ENCODE data around the gene PTPRM.

PTPRM gene

GRCh38 chr18:7878265-7879211 is 311.4 kb downstream of the PTPRM start:
- no peaks in the 10 kb centered on the region for H3K4me1 ChIP-seq (ENCODE audit: insufficient read depth, insufficient read length)
- no peak overlapping the region for H3K4me3 ChIP-seq (ENCODE audit: insufficient read length, low read depth)
- peak; percentile 8 for DNase-seq (ENCODE audit: low read depth, low spot score)
- H3K27me3 ChIP-seq (ENCODE audit: insufficient read depth, insufficient read length), result no peaks in the 10 kb centered on the region
- no peak for TF ChIP-seq YY1 (IDR thresholded peaks at IDR 0.05; ENCODE audit: insufficient read depth, insufficient read length)
- no peak overlapping the region for H3K9ac ChIP-seq (ENCODE audit: insufficient read length, low read depth)
- H3K9me3 ChIP-seq (ENCODE audit: insufficient read depth, low read length), result 0 out of 2 replicates have a peak, but pooled peaks cover 6% of the 10 kb centered on the region
- no peaks in the 10 kb centered on the region for H3K36me3 ChIP-seq (ENCODE audit: insufficient read depth, insufficient read length, low read length)

- no peak for DNase-seq (ENCODE audit: low read depth, low spot score)
- H3K27me3 ChIP-seq (ENCODE audit: insufficient read depth, insufficient read length), result no peaks in the 10 kb centered on the region
- no peak overlapping the region for H3K4me3 ChIP-seq (ENCODE audit: insufficient read length, low read depth)
- H3K9me3 ChIP-seq (ENCODE audit: insufficient read depth, low read length), result 0 out of 2 replicates have a peak, but pooled peaks cover 6% of the 10 kb centered on the region
- no peak overlapping the region for H3K9ac ChIP-seq (ENCODE audit: insufficient read length, low read depth)
- no peaks in the 10 kb centered on the region for H3K4me1 ChIP-seq (ENCODE audit: insufficient read depth, insufficient read length)
- no peaks in the 10 kb centered on the region for H3K36me3 ChIP-seq (ENCODE audit: insufficient read depth, insufficient read length, low read length)
- TF ChIP-seq YY1 (IDR thresholded peaks at IDR 0.05; ENCODE audit: insufficient read depth, insufficient read length) (no peak), SUZ12 (IDR thresholded peaks at IDR 0.05; ENCODE audit: extremely low read depth, insufficient read depth, insufficient read length) (no peak)
Measured at GRCh38 chr18:7879717-7880116, 312.6 kb downstream of the PTPRM start.

GRCh38 chr18:7885865-7886264 is 318.7 kb downstream of the PTPRM start:
- no peak for DNase-seq (ENCODE audit: low read depth, low spot score)
- Histone ChIP-seq H3K4me3 (ENCODE audit: insufficient read length, low read depth) (no peak overlapping the region), H3K27me3 (ENCODE audit: insufficient read depth, insufficient read length) (no peaks in the 10 kb centered on the region), H3K9ac (ENCODE audit: insufficient read length, low read depth) (no peak overlapping the region), H3K9me3 (ENCODE audit: insufficient read depth, low read length) (no peaks in the 10 kb centered on the region), H3K36me3 (ENCODE audit: insufficient read depth, insufficient read length, low read length) (no peaks in the 10 kb centered on the region), H3K4me1 (ENCODE audit: insufficient read depth, insufficient read length) (no peaks in the 10 kb centered on the region)
- TF ChIP-seq YY1 (IDR thresholded peaks at IDR 0.05; ENCODE audit: insufficient read depth, insufficient read length), result no peak

DNA sequence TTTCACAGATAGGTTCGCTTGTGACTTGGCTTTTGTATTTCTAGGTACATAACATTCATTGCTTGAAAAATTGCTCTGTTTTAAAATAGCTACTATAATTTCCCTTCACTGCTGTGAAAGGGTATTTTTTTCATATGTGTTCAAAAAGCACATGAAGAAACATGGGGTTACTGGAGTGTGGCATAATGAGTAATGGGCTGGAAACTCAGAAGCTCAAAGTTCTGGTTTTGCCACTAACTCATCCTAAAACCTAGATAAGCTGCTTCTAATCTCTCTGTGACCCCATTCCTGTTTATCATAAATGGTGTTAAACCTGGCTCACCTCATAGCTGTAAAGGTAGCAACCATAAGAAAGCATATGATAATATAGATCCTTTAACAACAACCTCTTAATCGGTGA is 319.3 kb downstream of the PTPRM start:
- Histone ChIP-seq H3K27me3 (ENCODE audit: insufficient read depth, insufficient read length) (no peaks in the 10 kb centered on the region), H3K4me1 (ENCODE audit: insufficient read depth, insufficient read length) (no peaks in the 10 kb centered on the region), H3K9ac (ENCODE audit: insufficient read length, low read depth) (no peak overlapping the region), H3K36me3 (ENCODE audit: insufficient read depth, insufficient read length, low read length) (no peaks in the 10 kb centered on the region), H3K4me3 (ENCODE audit: insufficient read length, low read depth) (no peak overlapping the region), H3K9me3 (ENCODE audit: insufficient read depth, low read length) (no peaks in the 10 kb centered on the region)
- TF ChIP-seq SUZ12 (IDR thresholded peaks at IDR 0.05; ENCODE audit: extremely low read depth, insufficient read depth, insufficient read length) (no peak), YY1 (IDR thresholded peaks at IDR 0.05; ENCODE audit: insufficient read depth, insufficient read length) (no peak), ZNF274 (IDR thresholded peaks at IDR 0.05; ENCODE audit: low read depth, low read length) (no peak)
- DNase-seq (ENCODE audit: low read depth, low spot score), result no peak

DNA sequence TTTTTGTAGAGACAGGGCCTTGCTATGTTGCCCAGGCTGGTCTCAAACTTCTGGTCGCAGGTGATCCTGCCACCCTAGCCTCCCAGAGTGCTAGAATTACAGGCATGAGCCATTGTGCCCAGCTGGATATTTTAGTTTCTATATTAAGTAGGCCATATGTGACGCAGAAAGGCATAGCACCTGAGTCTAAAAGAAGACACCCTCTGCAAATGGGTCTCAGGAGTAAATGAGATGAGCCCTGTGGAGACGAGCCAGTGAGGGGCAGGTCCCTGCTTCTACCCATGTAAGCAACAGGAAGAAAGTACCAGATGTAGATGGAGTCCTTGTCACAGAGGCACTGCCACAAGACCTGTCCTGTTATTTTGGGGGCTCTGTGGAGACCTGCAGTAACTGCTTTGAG is 322.4 kb downstream of the PTPRM start:
- H3K9me3 ChIP-seq (ENCODE audit: insufficient read depth, low read length), result no peaks in the 10 kb centered on the region
- H3K4me1 ChIP-seq (ENCODE audit: insufficient read depth, insufficient read length), result no peaks in the 10 kb centered on the region
- no peak for TF ChIP-seq ZNF274 (IDR thresholded peaks at IDR 0.05; ENCODE audit: low read depth, low read length)
- TF ChIP-seq SUZ12 (IDR thresholded peaks at IDR 0.05; ENCODE audit: extremely low read depth, insufficient read depth, insufficient read length), result no peak
- no peak overlapping the region for H3K4me3 ChIP-seq (ENCODE audit: insufficient read length, low read depth)
- no peaks in the 10 kb centered on the region for H3K27me3 ChIP-seq (ENCODE audit: insufficient read depth, insufficient read length)
- no peak for DNase-seq (ENCODE audit: low read depth, low spot score)
- no peak overlapping the region for H3K9ac ChIP-seq (ENCODE audit: insufficient read length, low read depth)
- H3K36me3 ChIP-seq (ENCODE audit: insufficient read depth, insufficient read length, low read length), result no peaks in the 10 kb centered on the region

DNA sequence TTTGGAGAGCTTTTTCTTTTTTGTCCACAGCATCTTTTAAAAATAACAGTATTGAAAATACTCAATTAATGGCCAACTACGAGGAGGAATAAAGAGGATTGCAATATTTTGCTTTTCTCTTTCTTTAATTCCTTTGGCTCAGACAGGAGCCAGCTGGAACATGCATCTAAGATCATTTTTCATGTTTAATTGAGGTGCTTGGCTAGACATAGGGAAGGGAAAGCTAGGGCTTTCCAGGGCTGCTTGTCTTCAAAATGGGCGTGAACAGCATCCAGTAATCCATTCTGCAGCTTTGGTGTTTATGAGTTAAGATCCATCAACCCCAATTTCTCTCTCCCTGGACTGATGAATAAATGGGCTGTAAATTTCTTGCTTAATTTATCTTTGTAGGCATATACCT is 323.0 kb downstream of the PTPRM start:
- Histone ChIP-seq H3K27me3 (ENCODE audit: insufficient read depth, insufficient read length) (no peaks in the 10 kb centered on the region), H3K4me1 (ENCODE audit: insufficient read depth, insufficient read length) (no peaks in the 10 kb centered on the region), H3K36me3 (ENCODE audit: insufficient read depth, insufficient read length, low read length) (no peaks in the 10 kb centered on the region), H3K9ac (ENCODE audit: insufficient read length, low read depth) (no peak overlapping the region), H3K4me3 (ENCODE audit: insufficient read length, low read depth) (no peak overlapping the region), H3K9me3 (ENCODE audit: insufficient read depth, low read length) (no peaks in the 10 kb centered on the region)
- no peak for TF ChIP-seq YY1 (IDR thresholded peaks at IDR 0.05; ENCODE audit: insufficient read depth, insufficient read length)
- TF ChIP-seq ZNF274 (IDR thresholded peaks at IDR 0.05; ENCODE audit: low read depth, low read length), result no peak
- no peak for TF ChIP-seq SUZ12 (IDR thresholded peaks at IDR 0.05; ENCODE audit: extremely low read depth, insufficient read depth, insufficient read length)
- DNase-seq (ENCODE audit: low read depth, low spot score), result no peak

DNA sequence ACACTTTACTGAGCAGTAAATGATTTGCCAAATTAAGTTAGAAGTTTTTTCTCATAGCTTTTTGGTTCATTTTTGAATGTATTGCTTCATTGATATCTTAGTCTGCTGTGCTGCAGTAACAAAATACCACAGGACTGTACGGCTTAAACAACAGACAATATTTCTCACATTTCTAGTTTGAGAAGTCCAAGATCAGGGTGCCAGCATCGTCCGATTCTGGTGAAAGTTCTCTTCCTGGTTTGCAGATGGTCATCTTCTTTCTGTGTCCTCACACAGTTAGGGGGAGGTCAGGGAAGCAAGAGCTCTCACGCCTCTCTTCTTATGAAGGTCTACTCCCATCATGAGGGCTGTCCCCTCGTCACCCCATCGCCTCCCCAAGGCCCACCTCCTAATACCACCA is 325.4 kb downstream of the PTPRM start:
- Histone ChIP-seq H3K4me1 (ENCODE audit: insufficient read depth, insufficient read length) (no peaks in the 10 kb centered on the region), H3K4me3 (ENCODE audit: insufficient read length, low read depth) (no peak overlapping the region), H3K36me3 (ENCODE audit: insufficient read depth, insufficient read length, low read length) (no peaks in the 10 kb centered on the region), H3K9me3 (ENCODE audit: insufficient read depth, low read length) (no peaks in the 10 kb centered on the region), H3K27me3 (ENCODE audit: insufficient read depth, insufficient read length) (no peaks in the 10 kb centered on the region), H3K9ac (ENCODE audit: insufficient read length, low read depth) (no peak overlapping the region)
- TF ChIP-seq YY1 (IDR thresholded peaks at IDR 0.05; ENCODE audit: insufficient read depth, insufficient read length), result no peak
- no peak for TF ChIP-seq SUZ12 (IDR thresholded peaks at IDR 0.05; ENCODE audit: extremely low read depth, insufficient read depth, insufficient read length)
- no peak for TF ChIP-seq ZNF274 (IDR thresholded peaks at IDR 0.05; ENCODE audit: low read depth, low read length)
- DNase-seq (ENCODE audit: low read depth, low spot score), result no peak
